ENCODE results near the gene TOP2B.

TOP2B gene

DNA sequence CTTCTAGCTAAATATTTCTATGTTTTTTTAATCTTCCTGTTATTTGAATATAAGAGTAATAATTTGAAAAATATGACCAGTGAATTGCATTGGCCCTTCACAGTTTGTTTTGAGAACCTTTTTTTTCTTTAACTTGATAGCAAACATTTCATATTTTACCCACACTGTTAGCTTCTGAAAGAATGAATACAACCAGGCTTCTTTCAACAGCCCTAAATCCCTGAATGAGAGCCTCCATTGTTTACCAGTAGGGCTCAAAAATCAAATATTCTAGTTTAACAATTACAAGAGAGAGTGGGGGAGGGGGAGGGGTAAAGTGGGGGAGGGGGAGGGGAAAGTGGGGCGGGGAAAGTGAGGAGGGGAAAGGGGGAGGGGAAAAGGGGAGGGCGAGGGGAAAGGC lies 14.5 kb upstream of the TOP2B start:
- no peak overlapping the region for H3K27ac ChIP-seq

DNA sequence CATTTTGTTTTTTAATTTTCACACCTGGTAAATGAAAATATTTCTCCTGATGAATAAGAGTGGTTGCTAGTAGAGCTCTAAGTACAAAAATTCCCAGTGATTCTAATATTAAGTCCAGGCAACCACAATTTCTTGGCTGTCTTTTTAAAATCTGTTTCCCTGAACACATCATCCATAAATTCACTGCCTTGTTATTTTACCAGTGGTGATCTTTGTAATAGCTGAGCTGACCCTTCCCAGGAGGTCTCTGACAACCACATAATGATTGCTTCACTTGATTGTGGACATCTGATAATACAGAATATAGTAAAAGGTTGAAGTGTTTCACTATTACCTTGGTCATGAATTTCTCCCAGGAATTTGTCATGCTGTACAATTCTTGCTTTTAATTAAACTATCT lies 13.9 kb upstream of the TOP2B start:
- H3K27ac ChIP-seq = no peak overlapping the region
- H3K4me3 ChIP-seq = no peak overlapping the region

More for the DNA sequence above, 14.5 kb upstream of the TOP2B start:
- no peak overlapping the region for H3K4me3 ChIP-seq

DNA sequence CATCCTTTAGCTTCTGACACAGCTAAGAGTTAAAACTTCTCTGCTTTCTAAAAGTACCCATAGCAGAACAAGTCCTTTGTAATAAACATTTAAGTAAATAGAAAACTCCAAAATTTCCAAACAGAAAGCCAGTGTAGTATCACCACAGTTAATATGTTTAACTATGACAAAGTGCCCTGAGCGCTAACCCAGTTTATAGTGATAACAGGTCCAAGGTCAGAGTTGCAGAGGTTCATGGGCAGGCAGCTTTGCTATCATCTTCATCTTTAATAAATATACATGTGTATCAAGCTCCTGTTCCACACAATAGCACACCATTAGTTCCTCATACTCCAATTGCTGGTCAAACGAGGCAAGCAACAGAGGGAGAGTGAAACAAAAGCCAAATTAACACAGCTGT lies 12.4 kb upstream of the TOP2B start:
- no peak overlapping the region for H3K4me3 ChIP-seq
- no peak overlapping the region for H3K27ac ChIP-seq

DNA sequence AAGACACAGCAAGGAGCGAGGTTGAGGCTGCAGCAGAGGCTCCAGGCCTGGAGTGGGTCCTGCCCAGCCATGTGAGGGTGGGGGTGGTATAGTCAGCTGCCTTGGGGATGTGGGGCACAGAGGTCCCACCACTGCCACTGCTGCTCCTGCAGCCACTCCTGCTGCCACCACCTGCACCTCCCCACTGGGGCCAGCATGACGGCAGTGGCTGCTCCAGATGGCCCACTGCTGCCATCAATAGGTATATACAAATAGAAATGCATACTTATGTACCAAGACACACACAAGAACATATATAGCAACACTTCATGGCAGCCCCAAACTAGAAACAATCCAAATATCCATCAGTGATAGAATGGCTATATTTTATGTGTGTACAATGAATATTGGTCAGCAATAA lies 10.0 kb upstream of the TOP2B start:
- Histone ChIP-seq H3K27ac (no peak overlapping the region), H3K4me3 (no peak overlapping the region)

DNA sequence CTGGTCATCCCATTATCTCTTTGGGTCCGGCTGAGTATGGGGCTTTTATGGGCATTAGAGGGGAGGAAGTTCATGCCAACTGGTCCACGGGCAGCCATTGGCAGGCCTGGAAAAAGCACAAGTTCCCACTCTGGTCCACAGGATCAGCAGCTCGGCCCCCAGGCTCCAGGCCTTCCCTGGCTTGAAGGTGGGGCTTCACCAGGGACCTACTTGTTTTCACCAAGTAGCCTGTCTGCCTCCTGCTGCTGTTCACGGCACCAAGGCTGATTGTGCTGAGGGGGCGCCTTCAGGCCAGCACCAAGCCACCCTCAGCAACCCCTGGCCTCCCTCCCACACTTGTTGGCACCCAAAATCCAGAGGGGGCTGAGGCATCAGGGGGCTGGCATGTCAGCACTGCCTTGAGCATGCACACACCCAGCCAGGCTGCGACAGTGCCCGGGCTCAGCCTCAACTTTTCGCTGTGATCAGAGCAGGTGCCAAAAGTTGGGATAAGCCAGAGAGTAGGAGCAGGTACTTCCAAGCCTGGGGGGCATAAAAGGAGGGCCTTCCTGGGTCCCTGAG lies 9.1 kb upstream of the TOP2B start:
- Histone ChIP-seq H3K27ac (no peak overlapping the region), H3K4me3 (no peak overlapping the region)

DNA sequence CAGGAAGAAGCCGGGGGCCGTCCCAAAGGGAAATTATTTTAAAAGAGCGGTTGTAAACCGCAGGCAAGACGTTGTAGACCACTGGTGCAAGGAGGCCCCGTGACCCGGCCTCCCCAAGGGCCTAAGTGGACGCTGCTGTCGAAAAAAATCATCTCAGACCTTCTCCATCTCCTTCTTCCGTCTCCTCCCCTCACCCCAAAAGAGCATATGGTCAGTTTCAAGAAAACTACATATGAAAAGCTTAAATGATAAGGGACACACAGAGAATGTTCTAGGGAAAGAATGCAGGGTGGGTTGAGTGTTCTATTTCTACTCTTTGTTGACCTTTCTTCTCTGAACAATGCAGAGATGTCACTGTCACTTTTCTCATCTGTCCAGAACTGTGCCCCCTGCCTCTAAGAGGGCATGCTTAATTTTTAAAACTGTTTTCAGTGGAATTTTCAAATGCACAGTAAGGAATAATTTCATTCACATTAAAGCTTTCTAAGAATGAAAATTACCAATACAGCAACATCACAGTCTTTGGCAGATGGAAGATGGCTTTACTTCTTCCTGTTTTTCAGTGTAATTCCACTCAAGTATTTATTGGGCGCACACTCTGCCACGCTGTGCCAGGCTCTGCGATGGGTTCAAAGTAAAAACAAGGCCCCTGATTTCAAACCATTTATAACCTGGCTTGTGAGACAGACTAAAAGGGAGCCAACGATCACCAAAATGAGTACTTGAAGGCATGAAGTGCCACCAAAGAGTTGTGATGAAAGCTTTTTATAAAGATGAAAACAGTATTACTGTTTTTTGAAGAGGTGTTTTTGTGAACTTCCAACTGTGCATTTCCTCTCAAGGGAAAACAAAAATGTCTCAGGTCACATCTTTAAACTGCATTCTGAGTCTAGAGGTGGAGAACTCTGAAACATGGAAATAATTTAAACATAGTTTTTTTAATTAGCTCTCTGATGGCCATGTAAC lies 891 bp upstream of the TOP2B start:
- Histone ChIP-seq H3K4me3 (peak overlapping the region; percentile 65 to 83 (median 81)), H3K27ac (peak overlapping the region in 20 of 21 experiments; percentile 88 to 99 (median 97))

DNA sequence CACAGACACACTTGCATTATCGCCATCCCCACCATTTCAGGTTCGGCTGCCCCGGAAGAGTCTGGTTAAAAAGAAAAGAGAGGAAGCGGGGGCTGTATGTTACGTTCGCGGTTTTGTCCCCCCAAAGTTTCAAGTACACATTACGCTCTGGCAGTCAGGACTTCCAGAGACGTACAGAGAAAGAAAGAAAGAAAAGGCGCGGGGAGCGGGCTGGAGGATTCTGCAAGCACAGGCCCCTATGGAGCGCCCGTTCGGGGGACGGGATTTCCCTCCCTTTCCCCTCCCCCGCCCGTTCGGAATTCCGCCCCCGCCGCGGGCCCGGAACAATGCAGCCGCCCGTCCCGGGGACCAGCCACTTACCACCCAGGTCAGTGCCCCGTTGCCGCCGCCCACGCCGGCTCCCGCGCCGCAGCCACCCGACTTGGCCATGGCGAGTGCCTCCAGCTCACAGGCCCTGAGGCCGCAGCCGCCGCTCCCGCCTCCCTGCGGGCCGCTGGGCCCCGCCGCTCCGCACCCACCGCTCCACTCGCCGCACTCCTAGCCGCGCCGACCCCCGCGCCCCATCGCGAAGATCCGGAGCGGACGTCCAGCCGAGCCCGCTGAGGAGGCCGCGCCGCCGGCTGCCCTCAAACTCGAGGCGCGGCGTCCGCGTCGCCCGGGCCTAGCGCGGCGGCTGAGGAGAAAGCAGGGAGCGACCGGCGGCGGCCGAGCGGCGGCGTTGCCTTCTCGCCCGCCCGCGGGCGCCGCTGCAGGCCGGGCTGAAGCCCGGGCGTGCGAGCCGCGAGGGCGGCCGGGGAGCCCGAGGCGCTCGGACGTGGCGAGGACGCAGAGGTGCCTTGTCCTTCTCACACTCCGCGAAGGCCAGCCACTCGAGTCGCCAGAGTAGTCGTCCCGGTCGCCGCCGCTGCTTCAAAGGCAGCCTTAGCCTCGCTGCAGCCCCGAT lies 567 bp downstream of the TOP2B start:
- Histone ChIP-seq H3K4me3 (peak overlapping the region; percentile 65 to 83 (median 81)), H3K27ac (peak overlapping the region; percentile 88 to 99 (median 97))

DNA sequence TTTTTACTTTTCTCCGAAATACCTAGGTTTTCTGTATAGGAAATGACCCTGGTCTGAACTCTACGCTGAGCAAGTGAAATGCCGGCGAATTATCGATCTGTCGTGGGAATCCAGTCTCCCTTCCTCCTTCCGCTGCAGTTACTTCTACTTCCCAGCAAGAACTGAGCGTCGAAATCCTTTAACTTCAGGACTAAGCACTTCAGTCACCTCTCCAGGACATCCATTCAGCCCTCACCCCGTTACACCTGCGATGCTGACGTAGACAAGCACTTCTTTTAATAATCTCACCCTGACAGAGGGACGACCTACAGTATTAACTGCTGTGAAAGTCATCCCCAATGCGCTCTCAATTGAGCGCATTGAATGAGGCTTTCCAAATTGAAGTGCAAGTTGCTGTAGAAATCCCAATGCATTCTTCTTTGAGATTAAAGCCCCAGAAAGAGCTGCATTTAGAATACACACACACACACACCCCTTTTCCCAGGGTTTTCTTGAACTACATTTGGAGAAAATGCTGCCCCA lies 1.3 kb downstream of the TOP2B start:
- Histone ChIP-seq H3K27ac (peak overlapping the region in 20 of 21 experiments; percentile 88 to 99 (median 97)), H3K4me3 (peak overlapping the region; percentile 65 to 83 (median 81))

DNA sequence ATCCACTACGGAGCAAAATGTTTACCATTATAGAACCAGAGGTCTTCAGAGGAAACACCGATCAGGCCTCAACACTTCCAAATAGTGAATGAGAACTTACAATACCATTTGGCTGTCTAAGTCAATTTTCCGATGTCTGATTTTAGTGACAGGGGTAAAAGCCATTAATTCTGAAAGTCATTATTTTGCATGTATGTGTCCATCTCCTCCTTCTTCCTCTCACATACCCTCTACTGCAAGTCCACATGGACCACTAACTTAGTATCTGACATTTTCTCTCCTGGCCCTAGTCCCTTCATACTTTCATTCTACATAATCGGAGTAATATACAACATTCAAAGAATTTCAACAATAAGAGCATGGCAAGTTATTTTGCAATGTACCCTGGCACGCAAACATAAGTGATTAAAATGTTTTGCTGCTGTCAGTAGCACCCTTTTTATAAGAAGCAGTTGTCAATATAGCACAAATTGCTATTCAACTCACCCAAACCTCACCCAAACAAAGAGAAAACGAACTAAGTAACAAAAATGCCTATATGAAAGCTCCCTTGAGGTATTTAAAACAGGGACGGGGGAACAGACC lies 1.9 kb downstream of the TOP2B start:
- Histone ChIP-seq H3K4me3 (peak overlapping the region; percentile 65 to 83 (median 81)), H3K27ac (peak overlapping the region in 17 of 21 experiments; percentile 52 to 99 (median 97))

DNA sequence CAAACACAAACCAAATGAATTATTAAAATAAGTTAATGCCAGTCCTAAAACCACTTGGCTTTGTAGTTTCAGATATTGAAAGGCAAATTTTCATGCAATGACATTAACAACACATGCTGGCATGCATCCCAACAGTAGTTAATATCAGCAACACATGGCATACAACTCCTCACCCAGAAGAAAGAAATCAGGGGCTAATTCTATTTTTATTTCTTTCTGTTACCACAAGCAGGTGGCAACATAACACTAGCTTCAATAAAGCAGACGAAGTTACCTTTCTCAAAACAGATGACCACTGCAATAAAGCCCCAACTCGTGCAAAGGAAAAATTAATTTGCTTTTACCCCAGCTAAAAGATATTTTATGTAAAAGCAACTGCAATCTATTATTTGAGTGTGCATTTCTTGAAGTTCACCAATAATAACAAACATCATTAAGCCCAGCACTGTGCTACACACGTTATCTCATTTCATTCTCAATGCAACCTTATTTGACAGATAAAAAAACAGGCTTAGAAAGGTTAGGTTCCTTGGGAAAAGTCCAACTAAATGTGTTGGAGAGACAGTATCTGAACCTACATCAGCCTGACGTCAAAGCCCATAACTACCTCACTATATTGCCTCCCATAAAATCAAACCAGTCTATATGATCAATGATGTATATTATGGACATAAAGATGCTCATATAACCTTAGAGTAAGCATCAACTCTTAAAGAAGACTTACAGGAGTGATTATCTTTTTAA lies 2.8 kb downstream of the TOP2B start:
- H3K27ac ChIP-seq = peak overlapping the region in 2 of 21 experiments; percentile 20 to 98
- peak overlapping the region in 1 of 7 experiments; percentile 70 for H3K4me3 ChIP-seq

DNA sequence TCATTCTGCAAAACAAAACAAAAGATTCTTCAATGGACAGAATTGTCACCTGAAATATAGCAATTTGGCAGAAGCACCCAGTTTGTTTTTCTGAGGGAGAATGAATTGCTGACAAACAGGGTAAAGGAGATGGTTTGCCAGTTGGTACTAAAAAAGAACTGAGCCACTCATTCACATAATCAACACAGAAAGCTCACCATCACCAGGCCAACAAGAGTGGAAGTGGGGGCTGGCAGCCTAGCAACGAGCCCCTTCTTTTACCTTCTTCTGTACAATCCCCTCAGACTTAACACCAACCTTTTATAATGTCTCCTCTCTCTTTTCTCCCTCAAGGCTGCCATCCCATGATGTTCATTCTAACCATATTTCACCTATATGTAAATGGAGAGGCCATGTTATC lies 5.9 kb downstream of the TOP2B start:
- no peak overlapping the region for H3K4me3 ChIP-seq
- H3K27ac ChIP-seq = no peak overlapping the region

DNA sequence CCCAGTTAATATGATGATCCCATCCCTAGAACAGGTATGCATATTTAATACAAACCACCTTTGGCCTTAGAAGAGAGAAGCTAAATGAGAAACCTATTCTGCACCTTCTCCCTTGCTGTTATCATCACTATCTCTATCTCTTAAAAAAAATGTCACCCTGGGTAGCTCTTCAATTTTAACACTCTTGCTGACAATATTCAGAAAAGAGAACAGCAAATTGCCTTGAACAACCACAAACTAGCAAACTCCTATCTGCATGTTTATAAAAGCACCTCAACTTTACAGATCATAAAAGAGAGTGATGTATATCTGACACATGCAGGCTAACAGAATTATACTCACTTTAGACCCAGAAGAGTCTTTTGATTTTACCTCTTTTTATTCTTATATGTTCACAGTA lies 7.4 kb downstream of the TOP2B start:
- Histone ChIP-seq H3K4me3 (no peak overlapping the region), H3K27ac (no peak overlapping the region)

DNA sequence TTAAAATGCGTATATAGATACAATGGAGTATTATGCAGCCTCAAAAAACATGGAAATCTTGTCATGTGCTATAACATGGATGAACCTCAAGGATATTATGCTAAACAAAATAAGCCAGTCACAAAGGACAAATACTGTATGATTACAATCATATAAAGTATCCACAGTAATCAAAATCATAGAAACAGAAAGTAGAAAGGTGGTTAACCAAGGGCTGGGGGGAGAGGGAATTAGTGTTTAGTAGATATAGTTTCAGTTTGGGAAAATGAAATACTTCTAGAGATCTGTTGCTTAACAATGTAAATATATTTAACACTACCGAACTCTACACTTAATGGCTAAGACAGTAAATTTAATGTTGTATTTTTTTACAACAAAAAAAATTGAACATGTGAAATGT lies 9.0 kb downstream of the TOP2B start:
- Histone ChIP-seq H3K4me3 (no peak overlapping the region), H3K27ac (no peak overlapping the region)

DNA sequence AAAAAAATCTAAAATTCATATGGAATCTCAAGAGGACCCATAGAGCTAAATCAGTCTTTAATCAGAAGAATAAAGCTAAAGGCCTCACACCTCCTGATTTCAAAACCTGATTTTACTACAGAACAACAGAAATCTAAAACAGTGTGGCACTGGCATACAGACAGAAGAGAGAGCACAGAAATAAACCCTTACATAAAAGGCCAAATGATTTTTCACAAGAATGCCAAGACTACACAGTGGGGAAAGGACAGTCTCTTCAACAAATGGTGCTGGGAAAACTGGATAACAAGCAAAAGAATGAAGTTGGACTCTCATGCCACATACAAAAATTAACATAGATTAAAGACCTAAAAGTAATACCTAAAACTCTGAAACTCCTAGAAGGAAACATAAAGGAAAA lies 10.1 kb downstream of the TOP2B start:
- Histone ChIP-seq H3K27ac (no peak overlapping the region), H3K4me3 (no peak overlapping the region)

DNA sequence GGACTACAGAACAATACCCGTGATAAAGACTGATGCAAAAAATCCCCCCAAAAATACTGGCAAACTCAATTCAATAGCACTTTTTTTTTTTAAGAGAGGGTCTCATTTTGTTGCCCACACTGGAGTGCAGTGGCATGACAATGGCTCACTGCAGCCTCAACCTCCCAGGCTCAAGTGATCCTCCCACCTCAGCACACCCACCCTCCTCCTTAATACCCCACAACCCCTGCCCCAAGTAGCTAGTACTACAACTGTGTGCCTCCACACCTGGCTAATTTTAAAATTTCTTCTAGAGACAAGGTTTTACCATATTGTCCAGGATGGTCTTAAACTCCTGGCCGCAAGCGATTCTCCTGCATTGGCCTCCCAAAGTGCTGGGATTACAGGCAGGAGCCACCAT lies 11.4 kb downstream of the TOP2B start:
- no peak overlapping the region for H3K4me3 ChIP-seq
- H3K27ac ChIP-seq = no peak overlapping the region

DNA sequence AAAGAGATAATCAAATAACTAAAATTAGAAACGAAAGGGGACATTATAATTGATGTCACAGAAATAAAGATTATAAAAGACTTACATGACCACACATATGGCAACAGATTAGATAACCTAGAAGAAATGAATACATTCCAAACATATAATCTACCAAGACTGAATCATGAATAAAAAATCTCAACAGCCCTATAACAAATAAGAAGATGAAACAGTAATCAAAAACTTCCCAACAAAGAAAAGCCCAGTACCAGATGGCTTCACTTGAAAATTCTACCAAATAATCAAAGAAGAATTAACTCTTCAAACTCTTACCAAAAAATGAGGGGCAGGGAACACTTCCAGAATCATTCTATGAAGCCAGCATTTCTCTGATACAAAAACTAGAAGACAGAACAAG lies 11.8 kb downstream of the TOP2B start:
- Histone ChIP-seq H3K4me3 (no peak overlapping the region), H3K27ac (no peak overlapping the region)

DNA sequence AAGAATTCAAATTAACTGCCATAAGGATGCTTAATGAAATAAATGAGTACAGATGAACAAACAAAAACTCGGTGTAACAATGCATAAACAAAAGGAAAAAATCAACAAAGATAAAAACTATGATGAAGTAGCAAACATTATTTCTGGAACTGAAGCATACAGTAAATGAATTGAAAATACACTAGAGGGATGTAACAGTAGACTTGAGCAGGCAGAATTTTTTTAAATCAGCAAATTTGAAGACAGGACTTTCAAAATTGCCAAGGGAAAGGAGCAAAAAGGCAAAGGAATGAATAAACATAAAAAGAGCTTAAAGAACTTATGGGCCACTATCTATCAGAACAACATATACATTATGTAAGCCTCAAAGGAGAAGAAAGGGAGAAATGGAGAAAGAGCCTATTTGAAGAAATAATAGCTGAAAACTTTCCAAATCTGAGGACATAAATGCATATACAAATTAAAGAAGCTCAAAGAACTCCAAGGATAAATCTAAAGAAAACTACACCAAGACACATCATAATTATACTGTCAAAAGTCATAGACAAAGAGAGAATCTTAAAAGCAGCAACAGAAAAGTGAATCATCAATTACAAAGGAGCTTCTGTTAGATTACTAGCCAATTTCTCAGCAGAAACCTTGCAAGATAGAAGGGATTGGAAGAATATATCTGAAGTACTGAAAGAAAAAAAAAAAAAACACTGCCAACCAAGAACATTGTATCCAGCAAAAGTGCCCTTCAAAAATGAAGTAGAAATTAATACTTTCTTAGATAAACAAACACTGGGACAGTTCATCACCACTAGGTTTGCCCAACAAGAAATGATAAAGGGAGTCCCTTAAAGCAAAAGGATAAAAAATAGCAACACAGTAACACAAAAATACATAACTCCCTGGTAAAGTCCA lies 15.5 kb downstream of the TOP2B start:
- Histone ChIP-seq H3K4me3 (no peak overlapping the region), H3K27ac (no peak overlapping the region)

DNA sequence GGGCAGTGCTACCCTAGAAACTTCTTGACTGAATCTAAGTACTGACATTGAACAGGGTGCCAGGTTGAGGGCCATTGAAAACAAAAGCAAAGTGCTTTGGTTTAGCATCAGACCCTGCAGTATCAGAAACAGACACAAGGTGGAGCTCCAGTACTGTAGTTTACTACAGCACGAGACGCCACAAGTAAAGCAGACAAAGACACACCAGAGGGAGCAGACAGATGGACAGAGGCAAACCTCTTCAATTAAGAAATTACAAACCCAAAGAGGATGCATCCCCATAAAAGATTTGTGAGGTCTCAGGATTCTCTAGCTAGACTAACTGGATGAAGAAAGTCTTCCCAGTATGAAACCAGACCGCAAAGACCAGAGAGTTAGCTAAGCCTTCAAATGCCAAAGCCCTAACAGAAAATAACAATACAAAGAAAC lies 16.6 kb downstream of the TOP2B start:
- no peak overlapping the region for H3K4me3 ChIP-seq
- no peak overlapping the region for H3K27ac ChIP-seq
